GM21381 (cell line): ENCODE data around the gene AR.
"Not testable (repeated sequence)": the region's sequence is repeated elsewhere in the genome, so short reads cannot be mapped to it uniquely, and the experiment has no call there.

Source experiments
- ATAC-seq: cut with Tn5 transposase; IDR thresholded peaks from one replicate; pipeline ENCODE4 v1.9.1; 2021; ENCODE audit warnings: mild to moderate bottlenecking, moderate library complexity; ENCODE audit not compliant: unreplicated experiment

The AR gene

DNA sequence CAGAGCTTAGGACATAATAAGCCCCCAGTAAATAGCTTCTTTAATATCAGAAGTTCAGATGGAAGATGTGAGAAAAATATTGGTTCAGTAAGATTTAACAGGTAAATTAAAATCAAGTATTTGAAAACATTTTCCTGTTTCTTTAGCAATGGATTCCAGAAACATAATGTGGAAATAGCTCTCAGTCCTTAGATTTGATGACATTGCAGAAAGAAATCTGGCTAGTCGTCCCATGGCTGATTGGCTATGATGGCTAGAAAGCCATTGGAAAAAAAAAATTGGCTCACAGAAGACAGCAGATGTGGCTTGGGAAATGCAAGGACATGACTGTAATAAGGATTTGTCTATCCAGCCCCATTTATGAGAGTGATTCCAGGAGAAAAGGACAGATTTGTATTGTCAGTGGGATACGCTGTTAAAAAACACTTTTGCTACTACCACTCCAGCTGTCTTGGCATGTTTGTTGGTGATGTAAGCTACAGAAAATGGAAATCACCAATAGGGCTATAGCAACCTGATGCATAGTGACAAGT is 78.3 kb downstream of the AR start:
- ATAC-seq = no peak

DNA sequence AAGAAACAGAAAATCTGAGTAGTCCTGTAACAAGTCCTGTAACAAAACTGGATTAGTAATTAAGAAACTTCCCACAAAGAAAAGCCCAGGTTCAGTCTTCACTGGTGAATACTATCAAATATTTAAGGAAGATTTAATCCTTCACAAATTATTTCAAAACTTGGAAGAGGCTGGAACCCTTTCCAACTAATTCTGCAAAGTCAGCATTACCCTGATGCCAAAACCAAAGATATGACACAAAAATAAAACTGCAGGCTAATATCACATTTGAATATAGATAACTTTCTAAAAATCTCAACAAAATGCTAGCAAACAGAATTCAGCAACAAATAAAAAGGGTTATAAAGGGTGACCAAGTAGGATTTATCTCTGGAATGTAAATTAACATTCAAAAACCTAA is 80.5 kb downstream of the AR start:
- no peak for ATAC-seq

DNA sequence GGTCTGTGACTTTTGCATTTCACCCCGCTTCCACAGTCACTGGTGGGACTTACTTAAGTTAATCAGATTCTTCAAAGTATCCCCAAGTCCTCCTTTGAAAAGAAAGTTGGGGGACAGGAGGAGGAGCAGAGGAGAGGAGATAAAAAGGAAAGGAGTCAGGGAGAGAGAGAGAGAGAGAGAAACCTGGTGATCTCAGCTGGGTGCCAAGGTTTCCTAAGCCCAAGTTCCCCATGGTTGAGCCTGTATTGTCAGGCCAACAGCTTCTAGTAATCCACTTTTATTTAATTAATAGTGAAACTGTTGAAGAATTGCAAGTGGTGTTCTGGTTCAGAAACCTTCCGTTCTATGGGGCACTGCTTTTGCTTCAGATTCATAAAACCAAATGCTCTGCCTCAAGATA is 91.6 kb downstream of the AR start:
- ATAC-seq = no peak

DNA sequence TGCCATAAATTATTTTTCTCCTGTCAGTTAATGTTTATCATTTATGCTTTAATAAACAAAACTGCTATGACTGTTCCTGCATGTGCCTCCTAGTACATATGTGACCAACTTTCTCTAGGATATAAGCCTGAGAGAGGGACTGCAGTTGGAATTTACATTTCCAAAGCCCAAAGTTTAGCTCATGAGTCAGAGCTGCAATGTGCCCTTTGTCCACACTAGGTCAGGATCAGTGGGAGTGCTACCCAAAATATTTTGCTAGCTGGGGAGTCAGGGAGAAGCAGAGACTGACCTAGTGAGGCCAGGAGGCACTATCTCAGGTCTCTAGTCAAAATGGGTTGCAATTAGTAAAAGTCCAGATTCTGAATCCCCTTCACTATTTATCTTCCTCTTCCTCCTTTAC is 92.7 kb downstream of the AR start:
- no peak for ATAC-seq

DNA sequence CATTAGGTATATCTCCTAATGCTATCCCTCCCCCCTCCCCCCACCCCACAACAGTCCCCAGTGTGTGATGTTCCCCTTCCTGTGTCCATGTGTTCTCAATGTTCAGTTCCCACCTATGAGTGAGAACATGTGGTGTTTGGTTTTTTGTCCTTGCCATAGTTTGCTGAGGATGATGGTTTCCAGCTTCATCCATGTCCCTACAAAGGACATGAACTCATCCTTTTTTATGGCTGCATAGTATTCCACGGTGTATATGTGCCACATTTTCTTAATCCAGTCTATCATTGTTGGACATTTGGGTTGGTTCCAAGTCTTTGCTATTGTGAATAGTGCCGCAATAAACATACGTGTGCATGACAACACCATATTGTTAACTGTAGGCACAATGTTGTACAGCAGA is 93.5 kb downstream of the AR start:
- not testable (repeated sequence) for ATAC-seq

DNA sequence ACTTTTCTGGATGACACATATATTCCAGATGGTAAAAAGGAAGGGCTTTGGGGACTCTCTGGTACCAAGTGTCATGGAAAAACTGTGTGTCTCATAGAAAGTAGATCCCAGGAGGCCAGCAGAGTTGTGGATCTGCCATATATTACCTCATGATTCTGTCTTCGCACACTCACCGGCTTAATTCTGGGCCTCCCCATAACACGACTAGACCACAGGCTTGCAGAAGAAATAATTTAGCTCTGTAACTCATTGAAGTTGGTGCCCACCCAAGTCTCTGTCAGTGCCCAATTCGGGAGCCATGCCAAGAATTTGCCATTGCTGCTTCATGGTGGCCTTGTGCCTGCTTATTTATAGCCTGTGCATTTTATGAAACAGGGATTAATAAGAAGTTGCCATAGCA is 104.5 kb downstream of the AR start:
- no peak for ATAC-seq

DNA sequence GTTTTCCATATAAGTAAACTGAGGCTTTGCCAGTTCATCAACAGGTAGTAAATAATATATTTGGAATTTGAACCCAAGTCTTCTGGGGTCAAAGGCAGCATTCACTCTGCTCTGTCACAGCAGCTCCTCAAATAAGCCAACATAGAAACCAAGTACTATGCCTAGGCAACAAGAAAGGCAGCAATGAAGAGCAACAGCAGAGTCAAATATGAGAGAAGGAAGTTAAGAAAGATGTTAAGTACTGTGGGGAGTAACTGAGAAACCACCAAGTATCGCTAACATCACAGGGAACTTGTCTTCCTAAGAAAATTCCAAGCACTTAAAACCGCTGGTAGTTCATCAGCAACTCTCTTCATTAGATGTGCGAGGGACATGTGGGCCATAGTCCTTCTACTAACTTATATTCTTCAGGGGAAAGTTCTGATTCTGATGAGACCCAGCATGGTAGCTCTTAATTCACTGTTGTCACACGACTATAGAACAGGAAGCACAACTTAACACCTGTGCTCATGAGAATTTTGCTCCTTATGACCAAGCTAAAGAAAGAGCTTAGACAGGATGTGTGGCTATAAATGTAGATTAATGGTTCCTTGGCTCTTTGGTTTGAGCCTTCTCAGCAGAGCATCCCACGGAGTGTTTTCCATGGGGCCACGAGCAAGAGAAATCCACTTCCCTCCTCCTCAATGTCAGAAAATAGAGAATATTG is 107.8 kb downstream of the AR start:
- no peak for ATAC-seq

DNA sequence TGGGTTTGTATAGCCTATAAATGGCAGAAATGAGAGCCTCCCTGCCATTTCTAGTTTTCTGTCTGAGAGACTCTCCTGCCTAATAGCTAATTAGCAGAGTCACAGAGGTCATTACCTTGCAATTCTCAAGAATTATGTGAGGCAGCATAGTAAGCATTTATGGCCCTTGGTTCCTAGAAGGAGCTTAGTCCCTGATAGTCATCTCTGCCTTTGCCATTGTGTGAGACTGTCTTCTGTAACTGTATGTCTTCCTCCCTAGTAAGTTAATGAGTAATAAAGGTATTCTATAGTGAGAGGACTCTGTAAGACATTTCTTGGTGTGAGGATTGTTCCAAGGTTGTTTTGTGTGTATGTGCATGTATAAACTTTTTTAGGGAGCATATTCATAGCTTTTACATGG is 108.7 kb downstream of the AR start:
- ATAC-seq = no peak

DNA sequence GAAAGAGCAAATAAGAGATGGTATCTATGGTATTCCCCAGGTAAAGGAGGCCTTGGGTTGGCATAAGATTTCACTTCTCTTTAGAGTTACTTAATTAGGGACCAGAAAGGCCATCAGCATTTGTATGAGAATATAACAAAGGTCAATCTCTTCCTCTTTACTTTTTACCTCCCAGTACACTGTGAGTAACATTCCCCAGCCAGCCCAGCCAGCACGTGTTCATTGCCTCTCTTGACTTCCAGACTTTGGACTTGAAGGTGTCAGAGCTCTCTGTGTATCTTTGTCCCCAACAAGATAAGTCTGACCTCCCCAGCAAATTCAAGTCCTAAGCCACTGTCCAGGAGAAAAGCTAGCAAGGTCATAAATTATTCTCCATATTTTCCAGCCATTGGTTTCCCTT is 110.5 kb downstream of the AR start:
- no peak for ATAC-seq

DNA sequence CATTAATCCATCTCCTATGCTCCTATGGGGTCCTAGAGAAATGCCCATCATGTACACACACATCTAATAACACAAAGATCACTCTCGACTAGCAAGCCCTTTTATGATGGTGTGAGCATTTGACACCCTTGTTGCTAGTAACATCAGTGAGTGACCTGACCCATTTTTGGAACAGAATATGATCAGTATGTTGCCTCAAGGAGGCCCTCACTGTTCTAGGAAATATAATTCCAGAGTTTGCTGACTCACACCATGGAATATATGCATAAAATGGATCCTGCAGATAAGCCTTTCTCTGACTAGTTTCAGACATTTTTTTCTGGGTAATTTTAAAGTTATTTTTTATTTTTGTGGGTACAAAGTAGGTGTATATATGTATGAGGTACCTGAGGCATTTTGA is 121.8 kb downstream of the AR start:
- no peak for ATAC-seq

DNA sequence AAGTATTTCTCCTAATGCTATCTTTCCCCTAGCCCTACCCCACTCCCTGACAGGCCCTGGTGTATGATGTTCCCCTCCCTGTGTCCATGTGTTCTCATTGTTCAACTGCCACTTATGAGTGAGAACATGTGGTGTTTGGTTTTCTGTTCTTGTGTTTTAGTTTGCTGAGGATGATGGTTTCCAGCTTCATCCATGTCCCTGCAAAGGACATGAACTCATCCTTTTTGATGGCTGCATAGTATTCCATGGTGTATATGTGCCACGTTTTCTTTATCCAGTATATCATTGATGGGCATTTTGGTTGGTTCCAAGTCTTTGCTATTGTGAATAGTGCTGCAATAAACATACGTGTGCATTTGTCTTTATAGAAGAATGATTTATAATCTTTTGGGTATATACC is 126.9 kb downstream of the AR start:
- ATAC-seq = not testable (repeated sequence)

DNA sequence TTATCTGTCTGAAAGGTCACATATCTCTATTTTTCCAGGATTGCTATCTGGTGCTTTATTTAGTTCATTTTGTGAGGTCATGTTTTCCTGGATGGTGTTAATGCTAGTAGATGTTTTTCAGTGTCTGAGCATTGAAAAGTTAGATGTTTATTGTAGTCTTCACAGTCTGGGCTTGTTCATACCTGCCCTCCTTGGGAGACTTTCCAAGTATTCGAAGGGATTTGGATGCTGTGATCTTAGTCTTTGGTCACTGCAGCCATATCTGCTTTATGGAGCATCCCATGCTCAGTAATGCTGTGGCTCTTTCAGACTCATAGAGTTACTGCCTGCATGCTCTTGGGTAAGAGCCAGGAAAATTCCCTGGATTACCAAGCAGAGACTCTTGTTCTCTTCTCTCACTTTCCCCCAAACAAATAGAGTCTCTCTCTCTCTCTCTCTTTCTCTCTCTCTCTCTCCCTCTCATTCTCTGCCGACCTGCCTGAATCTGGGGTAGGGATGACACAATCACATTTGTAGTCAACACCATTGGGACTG is 130.0 kb downstream of the AR start:
- no peak for ATAC-seq

DNA sequence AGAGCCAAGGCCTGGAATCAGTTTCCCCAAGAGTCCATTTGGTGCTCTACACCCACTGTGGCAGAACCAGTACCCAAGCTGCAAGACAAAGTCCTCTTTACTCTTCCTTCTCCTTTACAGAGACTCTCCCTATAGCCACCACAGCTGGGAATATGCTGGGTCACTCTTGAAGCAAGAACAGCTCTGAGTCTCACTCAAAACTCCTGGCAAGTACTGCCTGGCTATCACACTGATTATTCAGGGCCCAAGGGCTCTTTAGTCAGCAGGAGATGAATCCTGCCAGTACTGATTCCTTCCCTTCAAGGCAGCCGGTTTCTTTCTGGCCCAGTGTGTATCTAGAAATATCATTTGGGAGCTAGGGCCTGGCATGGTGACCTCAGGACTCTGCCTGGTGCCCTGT is 130.9 kb downstream of the AR start:
- ATAC-seq = no peak

DNA sequence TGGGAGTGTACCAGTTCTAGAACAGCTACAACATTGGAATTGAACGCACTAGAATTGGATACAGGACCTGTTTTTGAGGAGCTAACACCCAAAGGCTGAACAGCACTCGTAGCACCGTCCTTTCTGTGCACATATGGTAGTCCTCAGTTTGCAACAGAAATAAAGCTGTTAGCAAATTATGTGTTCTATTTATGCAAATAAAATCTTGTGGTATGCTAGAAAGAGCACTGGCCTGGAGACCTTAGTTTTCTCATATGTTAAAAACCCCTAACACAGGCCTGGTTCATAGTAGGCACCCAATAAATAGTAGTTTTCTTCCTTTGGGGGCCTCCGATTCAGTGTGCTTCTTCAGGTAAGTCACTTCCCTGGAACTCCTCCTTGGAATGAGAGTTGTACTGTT is 140.3 kb downstream of the AR start:
- no peak for ATAC-seq

DNA sequence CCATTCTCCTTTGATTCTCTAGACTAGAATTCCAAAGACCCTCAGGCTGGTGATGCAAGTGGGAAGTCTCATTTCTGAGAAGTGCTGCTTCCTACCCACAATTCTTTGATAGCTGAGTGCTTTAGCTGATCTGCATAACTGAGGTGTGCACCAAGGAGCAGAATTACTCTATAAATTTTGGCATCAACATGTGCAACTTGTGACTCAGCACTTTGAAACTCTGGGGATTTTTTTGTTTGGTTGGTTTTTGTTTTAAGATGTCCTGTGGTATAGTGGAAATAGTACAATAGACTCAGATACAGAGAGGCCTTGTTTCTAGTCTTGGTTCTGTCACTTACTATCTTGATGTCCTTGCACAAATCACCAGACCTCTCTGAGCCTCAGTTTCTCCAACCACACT is 148.4 kb downstream of the AR start:
- ATAC-seq = no peak

DNA sequence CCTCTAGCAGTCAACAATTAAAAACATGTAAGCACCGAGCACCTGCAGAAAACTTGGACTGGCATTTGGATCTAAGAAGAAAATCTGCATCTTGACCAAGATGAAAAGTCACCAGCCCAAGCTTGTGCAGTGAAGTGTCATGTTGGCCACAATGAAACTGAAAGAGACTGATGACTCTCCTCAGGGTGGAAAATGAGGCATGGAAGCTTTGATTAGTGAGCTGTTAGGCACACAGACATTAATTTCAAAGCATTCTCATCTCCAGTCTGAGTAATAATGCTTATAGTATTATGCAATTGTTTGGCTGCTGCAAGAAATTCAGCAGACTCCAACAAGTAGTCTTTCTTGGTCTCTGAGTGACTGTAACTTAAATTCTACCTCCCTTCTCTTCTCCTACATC is 150.1 kb downstream of the AR start:
- ATAC-seq = no peak

DNA sequence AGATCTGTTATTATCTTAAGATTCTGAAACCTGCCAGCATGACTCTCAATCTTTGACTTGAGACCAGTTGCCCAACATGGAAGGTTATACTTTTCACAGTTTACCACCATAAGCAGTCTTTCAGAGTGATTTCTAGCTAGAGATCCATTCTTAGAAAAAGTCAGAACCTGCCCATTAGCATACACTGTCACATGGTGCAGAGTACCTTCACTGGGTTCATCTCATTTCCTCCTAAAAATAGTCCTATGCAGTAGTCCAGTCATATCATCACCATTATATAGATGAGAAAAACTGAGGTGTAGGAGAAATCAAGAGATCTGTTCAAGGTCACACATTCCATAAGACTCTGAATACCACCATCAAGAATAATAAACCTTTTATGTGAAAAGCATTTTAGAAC is 153.6 kb downstream of the AR start:
- no peak for ATAC-seq

DNA sequence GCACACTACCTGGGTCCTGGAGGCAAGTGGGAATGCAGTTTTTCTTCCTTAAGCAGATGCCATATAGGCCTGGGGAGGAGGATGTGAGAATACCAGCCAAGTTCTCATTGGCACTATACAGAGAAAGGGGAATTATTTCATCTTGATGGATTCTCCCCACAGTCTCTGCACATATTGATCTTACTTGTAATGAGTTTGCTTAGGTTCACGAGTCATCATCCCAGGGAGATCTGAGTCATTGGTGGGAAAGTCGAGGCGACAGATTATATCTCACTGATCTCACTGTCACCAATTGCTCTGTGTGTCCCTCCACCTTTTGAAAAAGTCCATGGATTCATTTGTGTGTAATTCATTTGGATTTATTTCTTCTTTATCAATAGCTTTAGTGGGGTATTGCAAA is 156.8 kb downstream of the AR start:
- no peak for ATAC-seq

DNA sequence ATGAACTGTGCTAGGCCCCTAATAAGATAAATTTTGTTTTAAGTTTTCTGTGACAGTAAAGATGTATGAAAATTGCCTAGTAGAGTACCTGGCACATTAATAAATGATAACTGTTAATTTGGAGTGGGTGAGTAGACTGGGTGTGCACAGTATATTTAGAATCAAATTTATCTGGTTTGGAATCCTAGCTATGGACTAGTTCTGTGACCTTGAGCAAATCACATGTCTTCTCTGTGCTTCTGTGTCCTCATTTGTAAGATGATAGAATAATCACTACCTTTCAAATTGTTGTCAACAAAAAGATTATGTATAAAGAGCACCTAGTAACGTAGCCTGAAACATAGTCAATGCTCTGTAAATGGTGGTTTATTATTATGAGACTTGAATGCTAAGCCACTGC is 170.2 kb downstream of the AR start:
- ATAC-seq = no peak

DNA sequence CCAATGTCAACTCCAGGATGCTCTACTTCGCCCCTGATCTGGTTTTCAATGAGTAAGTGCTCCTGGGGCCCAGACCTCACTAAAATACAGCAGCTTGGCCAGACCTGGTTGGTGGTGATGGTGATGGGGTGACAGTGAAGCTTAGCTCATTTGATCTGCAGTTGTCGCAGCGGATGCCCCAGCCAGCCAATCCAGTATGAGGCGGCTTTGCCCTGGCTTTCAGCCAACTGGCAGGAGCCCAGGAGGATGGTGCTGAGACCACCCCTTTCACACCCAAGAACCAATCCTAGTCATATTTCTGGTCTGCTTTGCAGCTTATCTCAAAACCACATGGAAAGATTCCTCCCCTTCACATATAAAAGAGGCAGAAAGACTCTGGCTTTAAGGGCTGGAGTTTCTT is 173.8 kb downstream of the AR start:
- no peak for ATAC-seq

DNA sequence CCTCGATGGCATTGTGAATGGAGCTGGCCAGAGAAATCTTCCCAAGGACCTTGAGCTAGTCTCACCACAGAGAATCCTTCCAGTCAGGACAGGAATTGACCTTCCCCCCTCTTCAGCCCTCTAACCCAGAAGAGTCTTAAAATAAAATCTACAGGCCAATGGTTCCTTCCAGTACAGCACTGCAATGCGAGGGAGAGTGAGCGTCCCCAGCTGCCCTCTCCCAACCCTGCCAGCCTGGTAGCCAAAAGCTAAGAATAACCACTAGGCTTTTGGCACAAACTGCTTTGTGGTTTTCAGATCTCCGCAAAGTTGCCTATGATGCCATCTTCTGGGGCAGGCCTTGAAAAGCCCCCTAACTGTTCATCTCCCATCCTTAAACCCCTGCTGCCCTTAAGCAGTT is 175.1 kb downstream of the AR start:
- no peak for ATAC-seq

DNA sequence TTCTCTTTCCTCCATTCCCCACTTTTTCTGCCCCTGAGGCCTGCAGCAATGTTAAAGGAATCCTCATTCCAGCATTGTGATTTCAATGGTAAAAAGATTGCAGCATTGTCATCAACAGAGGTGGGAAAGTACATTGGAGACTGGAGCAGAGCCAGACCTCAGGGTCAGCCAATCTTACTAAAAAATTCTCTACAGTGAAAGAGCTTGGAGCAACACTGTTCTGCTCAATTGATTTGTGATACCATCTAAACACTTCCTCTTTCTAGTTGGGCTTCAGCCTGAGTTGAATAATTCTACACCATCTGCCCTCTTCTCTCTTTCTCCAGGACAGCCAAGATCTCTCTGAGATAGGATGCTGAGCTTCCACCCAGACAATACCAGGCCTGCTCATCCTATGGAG is 176.5 kb downstream of the AR start:
- ATAC-seq = no peak

DNA sequence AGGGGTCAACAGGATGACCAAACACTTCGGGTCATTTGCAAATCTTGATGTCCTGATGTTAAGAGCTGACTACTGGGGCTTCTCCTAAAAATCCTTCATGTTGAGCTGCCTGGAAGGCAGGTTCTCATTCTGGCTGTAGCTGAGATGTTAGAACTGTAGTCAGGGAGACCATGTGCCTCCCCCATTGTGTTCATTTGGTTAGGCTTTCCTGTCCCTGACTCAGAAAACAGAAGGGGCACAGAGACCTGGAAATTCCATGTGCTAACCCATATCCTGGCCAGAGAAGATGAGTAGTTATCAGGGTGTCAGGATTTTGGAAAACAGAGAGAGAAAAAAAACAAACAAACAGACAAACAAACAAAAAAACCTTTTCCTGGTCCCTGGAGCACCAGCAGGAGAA is 177.5 kb downstream of the AR start:
- no peak for ATAC-seq
